ENCODE measurements around the gene ESF1.

GRCh38 chr20:13765299-13765698 lies 19.4 kb downstream of the ESF1 start:
- no peak for TF ChIP-seq CTCF (conservative IDR thresholded peaks at IDR 0.05; ENCODE audit: low read length)
- TF ChIP-seq EZH2phosphoT487 (IDR thresholded peaks at IDR 0.05; ENCODE audit: borderline replicate concordance, low read depth, low read length): no peak
